Neutrophil (primary cell): ENCODE results near the gene GUCY1A1.

Experiments used
- H3K27ac ChIP-seq: fragments of 200-600 bp; sonication (generic); 2 replicates; pipeline ENCODE4 v1.5.1; 2016; ENCODE audit warnings: mild to moderate bottlenecking, moderate library complexity
- H3K27me3 ChIP-seq: fragments of 200-600 bp; sonication (generic); 2 replicates; pipeline ENCODE4 v1.6.0; 2016; ENCODE audit warnings: mild to moderate bottlenecking
- H3K36me3 ChIP-seq: fragments of 200-600 bp; sonication (generic); 2 replicates; pipeline ENCODE4 v1.5.1; 2017
- H3K4me1 ChIP-seq, 2 experiments: fragments of 200-600 bp in 1 of 2; sonication (generic) in 1 of 2; 1 replicate in 1 of 2; 2 replicates in 1 of 2; pipeline versions ENCODE4 v1.5.1 to v1.6.1; 2013 to 2016; ENCODE audit warnings: low read depth in 1 of 2, low read length in 1 of 2, mild to moderate bottlenecking in 1 of 2, moderate library complexity in 1 of 2; ENCODE audit not compliant: control insufficient read depth in 1 of 2, insufficient read depth in 1 of 2
- H3K4me3 ChIP-seq, 2 experiments: fragments of 200-600 bp in 1 of 2; sonication (generic) in 1 of 2; 1 replicate in 1 of 2; 2 replicates in 1 of 2; pipeline ENCODE4 v1.5.1; 2013 to 2016; ENCODE audit warnings: low read depth in 1 of 2, low read length in 1 of 2, mild to moderate bottlenecking in 1 of 2, moderate library complexity in 1 of 2
- H3K9me3 ChIP-seq: fragments of 200-600 bp; sonication (generic); 2 replicates; pipeline ENCODE4 v1.5.1; 2016
- TF ChIP-seq, protein P1 (sequence below): fragments of 200-600 bp; sonication (generic); IDR thresholded peaks from 2 replicates; pipeline ENCODE4 v1.5.1; 2016; ENCODE audit warnings: antibody characterized with exemption

Gene GUCY1A1

DNA sequence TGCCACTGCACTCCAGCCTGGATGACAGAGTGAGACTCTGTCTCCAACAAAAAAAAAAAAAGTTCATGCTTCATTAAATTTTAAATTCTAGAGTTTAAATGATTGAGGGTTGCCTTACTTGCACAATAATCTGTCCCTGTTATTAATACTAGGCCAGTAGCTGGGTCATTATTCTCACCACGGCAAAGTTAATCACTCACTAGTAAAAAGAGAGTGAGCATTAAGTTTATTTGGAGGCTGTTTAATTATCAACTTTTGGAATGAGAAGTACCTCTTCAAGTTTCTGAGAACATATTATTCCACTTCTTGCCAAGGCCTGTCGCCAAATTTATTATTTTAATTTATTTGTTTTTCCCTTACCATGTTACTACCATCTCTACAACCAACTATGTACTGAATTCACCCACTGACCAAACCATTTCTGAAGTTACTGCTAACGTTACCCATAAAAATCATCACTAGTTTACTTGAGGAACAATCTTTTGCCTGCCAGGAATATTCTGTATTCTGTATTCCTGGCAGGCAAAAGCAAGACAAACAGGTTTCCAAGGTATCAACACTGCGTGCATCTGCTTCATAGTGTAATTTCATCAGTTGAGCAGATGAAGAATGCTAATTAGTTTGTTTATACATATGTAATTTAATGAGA, 26.5 kb downstream of the GUCY1A1 start:
- no peaks in the 10 kb centered on the region for H3K27me3 ChIP-seq
- H3K4me3 ChIP-seq: no peak overlapping the region
- no peaks in the 10 kb centered on the region for H3K36me3 ChIP-seq
- TF ChIP-seq, protein P1, sequence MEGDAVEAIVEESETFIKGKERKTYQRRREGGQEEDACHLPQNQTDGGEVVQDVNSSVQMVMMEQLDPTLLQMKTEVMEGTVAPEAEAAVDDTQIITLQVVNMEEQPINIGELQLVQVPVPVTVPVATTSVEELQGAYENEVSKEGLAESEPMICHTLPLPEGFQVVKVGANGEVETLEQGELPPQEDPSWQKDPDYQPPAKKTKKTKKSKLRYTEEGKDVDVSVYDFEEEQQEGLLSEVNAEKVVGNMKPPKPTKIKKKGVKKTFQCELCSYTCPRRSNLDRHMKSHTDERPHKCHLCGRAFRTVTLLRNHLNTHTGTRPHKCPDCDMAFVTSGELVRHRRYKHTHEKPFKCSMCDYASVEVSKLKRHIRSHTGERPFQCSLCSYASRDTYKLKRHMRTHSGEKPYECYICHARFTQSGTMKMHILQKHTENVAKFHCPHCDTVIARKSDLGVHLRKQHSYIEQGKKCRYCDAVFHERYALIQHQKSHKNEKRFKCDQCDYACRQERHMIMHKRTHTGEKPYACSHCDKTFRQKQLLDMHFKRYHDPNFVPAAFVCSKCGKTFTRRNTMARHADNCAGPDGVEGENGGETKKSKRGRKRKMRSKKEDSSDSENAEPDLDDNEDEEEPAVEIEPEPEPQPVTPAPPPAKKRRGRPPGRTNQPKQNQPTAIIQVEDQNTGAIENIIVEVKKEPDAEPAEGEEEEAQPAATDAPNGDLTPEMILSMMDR: no peak
- no peaks in the 10 kb centered on the region for H3K4me1 ChIP-seq
- H3K9me3 ChIP-seq: no peaks in the 10 kb centered on the region
- H3K27ac ChIP-seq: no peak overlapping the region

DNA sequence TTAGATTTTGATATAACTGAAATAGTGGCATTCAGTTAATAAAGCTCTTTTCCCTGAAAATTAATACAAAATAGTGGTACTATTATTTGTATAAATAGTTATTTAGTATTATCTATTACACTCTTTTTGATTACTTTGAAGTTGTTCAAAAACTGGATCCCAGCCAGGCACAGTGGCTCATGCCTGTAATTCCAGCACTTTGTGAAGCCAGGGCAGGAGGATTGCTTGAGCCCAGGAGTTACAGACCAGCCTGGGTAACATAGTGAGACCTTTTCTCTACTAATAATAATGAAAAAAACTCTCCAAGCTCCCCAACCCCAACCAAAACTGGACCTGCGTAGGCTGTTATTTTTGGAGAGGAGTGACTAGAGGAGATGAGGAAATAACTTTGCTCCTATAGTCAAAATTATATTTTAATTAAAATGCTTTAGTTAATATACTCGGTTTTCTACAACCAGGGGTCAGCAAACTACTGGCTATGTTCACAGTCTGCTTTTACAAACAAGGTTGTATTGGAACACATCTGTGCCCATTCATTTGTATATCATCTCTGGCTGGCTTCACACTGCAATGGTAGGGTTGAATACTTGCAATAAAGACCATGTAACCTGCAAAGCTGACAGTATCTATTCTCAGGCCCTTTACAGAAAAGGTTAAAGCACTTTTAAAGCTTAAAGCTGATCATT, 27.6 kb downstream of the GUCY1A1 start:
- Histone ChIP-seq H3K27ac (no peak overlapping the region), H3K4me1 (no peaks in the 10 kb centered on the region), H3K27me3 (no peaks in the 10 kb centered on the region), H3K9me3 (no peaks in the 10 kb centered on the region), H3K4me3 (no peak overlapping the region), H3K36me3 (no peaks in the 10 kb centered on the region)
- TF ChIP-seq, protein P1: no peak

DNA sequence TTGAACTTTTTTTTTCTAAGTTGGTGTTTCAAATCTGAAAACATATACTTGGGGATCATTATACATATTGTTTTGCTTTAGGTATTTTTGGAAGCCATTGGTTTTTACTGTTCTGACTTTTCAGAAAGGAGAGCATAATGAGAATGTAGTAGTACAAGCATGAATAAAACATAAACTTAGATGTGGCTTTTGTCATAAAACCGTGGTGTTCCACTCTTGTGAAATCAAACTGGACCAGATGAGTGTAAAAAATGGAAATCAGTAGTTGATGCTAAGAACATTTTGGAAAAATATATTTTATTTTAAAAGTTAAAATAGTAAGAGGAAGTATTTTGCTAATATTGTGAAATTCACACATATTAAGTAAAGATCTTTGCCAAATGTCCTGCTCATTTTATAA, 29.6 kb downstream of the GUCY1A1 start:
- Histone ChIP-seq H3K36me3 (no peaks in the 10 kb centered on the region), H3K27ac (no peak overlapping the region), H3K4me1 (no peaks in the 10 kb centered on the region), H3K27me3 (no peaks in the 10 kb centered on the region), H3K4me3 (no peak overlapping the region), H3K9me3 (no peaks in the 10 kb centered on the region)
- TF ChIP-seq, protein P1: no peak

DNA sequence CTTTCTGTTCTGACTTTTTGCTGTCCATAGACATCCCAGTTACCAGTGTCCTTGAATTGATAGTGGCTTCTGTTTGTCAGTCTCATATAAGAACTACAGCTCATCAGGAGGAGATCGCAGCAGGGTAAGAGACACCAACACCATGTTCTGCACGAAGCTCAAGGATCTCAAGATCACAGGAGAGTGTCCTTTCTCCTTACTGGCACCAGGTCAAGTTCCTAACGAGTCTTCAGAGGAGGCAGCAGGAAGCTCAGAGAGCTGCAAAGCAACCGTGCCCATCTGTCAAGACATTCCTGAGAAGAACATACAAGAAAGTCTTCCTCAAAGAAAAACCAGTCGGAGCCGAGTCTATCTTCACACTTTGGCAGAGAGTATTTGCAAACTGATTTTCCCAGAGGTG, 30.1 kb downstream of the GUCY1A1 start:
- no peak overlapping the region for H3K27ac ChIP-seq
- no peaks in the 10 kb centered on the region for H3K4me1 ChIP-seq
- H3K4me3 ChIP-seq: no peak overlapping the region
- no peaks in the 10 kb centered on the region for H3K36me3 ChIP-seq
- TF ChIP-seq, protein P1: no peak
- no peaks in the 10 kb centered on the region for H3K27me3 ChIP-seq
- H3K9me3 ChIP-seq: no peaks in the 10 kb centered on the region

DNA sequence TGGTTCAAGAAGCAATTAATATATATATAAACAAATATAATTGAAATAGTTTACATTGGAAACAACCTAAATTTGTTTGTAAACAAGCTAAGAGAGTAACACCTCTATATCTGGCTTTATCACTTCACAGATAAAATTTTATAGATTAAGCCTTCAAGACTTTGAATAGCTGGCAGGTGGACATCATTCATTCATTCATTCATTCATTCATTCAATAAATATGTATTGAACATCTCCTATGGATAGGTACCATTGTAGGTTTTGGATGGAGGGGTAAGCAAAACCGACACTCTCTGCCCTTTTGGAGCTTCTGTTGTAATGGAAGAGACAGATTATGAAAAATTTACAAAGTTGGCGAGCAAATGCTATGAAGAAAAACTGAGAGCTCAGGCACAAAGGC, 35.2 kb downstream of the GUCY1A1 start:
- Histone ChIP-seq H3K36me3 (no peaks in the 10 kb centered on the region), H3K27me3 (no peaks in the 10 kb centered on the region), H3K4me1 (no peaks in the 10 kb centered on the region), H3K4me3 (no peak overlapping the region), H3K9me3 (no peaks in the 10 kb centered on the region), H3K27ac (no peak overlapping the region)
- TF ChIP-seq, protein P1: no peak
